ENCODE results near the gene NPY4R2.
"Not testable (repeated sequence)": the region's sequence is repeated elsewhere in the genome, so short reads cannot be mapped to it uniquely, and the experiment has no call there.

The NPY4R2 gene

GRCh38 chr10:47932824-47933223 lies 14.4 kb downstream of the NPY4R2 start:
- not testable (repeated sequence) for DNase-seq (ENCODE audit: low read depth in 2 of 2, low spot score in 1 of 2)

GRCh38 chr10:47933462-47933861 lies 15.0 kb downstream of the NPY4R2 start:
- not testable (repeated sequence) for DNase-seq (ENCODE audit: low read depth in 2 of 2, low spot score in 1 of 2)

GRCh38 chr10:47936772-47937228 lies 18.3 kb downstream of the NPY4R2 start:
- not testable (repeated sequence) for DNase-seq (ENCODE audit: low read depth in 2 of 2, low spot score in 1 of 2)

GRCh38 chr10:47937634-47938033 lies 19.2 kb downstream of the NPY4R2 start:
- DNase-seq (ENCODE audit: low read depth in 2 of 2, low spot score in 1 of 2): not testable (repeated sequence)

GRCh38 chr10:47940821-47941220 lies 22.4 kb downstream of the NPY4R2 start:
- not testable (repeated sequence) for DNase-seq (ENCODE audit: low read depth in 2 of 2, low spot score in 1 of 2)

GRCh38 chr10:47941379-47941778 lies 22.9 kb downstream of the NPY4R2 start:
- DNase-seq (ENCODE audit: low read depth in 2 of 2, low spot score in 1 of 2): not testable (repeated sequence)

GRCh38 chr10:47942351-47943019 lies 24.0 kb downstream of the NPY4R2 start:
- DNase-seq (ENCODE audit: low read depth in 2 of 2, low spot score in 1 of 2): not testable (repeated sequence)

GRCh38 chr10:47943328-47943727 lies 24.9 kb downstream of the NPY4R2 start:
- DNase-seq (ENCODE audit: low read depth in 2 of 2, low spot score in 1 of 2): not testable (repeated sequence)

GRCh38 chr10:47947424-47947823 lies 29.0 kb downstream of the NPY4R2 start:
- DNase-seq (ENCODE audit: low read depth in 2 of 2, low spot score in 1 of 2): not testable (repeated sequence)

- DNase-seq (ENCODE audit: low read depth in 2 of 2, low spot score in 1 of 2): not testable (repeated sequence)
These were observed 38.7 kb downstream of the NPY4R2 start for GRCh38 chr10:47957158-47957557.

GRCh38 chr10:47959677-47960076 lies 41.2 kb downstream of the NPY4R2 start:
- not testable (repeated sequence) for DNase-seq (ENCODE audit: low read depth in 2 of 2, low spot score in 1 of 2)

GRCh38 chr10:47960699-47961098 lies 42.2 kb downstream of the NPY4R2 start:
- DNase-seq (ENCODE audit: low read depth in 2 of 2, low spot score in 1 of 2): not testable (repeated sequence)

GRCh38 chr10:47962785-47963184 lies 44.3 kb downstream of the NPY4R2 start:
- not testable (repeated sequence) for DNase-seq (ENCODE audit: low read depth in 2 of 2, low spot score in 1 of 2)

GRCh38 chr10:47964280-47965063 lies 46.0 kb downstream of the NPY4R2 start:
- not testable (repeated sequence) for DNase-seq (ENCODE audit: low read depth in 2 of 2, low spot score in 1 of 2)

- not testable (repeated sequence) for DNase-seq (ENCODE audit: low read depth in 2 of 2, low spot score in 1 of 2)
These were observed 50.5 kb downstream of the NPY4R2 start for GRCh38 chr10:47968988-47969387.

GRCh38 chr10:47970047-47970446 lies 51.6 kb downstream of the NPY4R2 start:
- DNase-seq (ENCODE audit: low read depth in 2 of 2, low spot score in 1 of 2): not testable (repeated sequence)

GRCh38 chr10:47971598-47971997 lies 53.1 kb downstream of the NPY4R2 start:
- not testable (repeated sequence) for DNase-seq (ENCODE audit: low read depth in 2 of 2, low spot score in 1 of 2)

GRCh38 chr10:47972077-47972476 lies 53.6 kb downstream of the NPY4R2 start:
- DNase-seq (ENCODE audit: low read depth in 2 of 2, low spot score in 1 of 2): not testable (repeated sequence)
